ENCODE measurements around the gene CYP27B1. TPM values are rescaled to one million over a fixed set of nuclear protein-coding genes. Genes with fewer than 3 reads are reported as not detected.

CYP27B1 gene
- total RNA-seq, 4 donors from 2014 or later: 1.2 to 4.1 (median 2.0) TPM

DNA sequence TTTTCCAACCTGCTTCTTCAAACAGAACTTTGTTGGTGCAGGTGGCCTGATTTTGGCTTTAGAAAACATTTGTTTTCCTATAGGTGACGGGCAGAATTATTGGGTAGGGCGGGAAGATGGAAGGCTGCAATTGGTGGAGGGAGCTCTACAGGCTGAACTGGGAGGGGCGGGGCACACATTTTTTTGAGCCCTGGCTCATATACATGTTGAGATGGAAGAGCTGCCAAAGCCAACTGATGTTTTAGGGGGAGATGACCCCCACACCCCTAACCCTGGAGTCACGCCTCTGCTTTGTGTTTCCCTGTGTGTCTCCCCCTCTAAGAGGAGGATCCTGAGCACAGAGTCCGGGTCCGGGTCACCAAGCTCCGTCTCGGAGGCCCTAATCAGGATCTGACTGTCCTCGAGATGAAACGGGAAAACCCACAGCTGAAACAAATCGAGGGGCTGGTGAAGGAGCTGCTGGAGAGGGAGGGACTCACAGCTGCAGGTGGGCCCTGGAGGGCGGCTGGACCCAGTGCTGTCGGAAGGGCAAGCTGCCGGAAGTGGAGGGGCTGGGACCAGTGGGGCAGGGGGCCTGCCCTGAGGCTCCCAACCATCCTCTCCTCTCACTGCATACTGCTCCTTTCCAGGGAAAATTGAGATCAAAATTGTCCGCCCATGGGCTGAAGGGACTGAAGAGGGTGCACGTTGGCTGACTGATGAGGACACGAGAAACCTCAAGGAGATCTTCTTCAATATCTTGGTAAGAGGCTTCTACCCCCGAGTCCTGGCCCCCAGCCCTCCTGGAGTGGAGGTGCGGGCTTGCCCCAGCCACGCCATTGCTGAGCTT, 46.9 kb downstream of the CYP27B1 start:
- Histone ChIP-seq H3K36me3 (peaks cover 71% of the 10 kb centered on the region), H3K4me3 (no peak overlapping the region), H3K27ac (no peak overlapping the region), H3K27me3 (no peaks in the 10 kb centered on the region), H3K9me3 (no peaks in the 10 kb centered on the region), H3K4me1 (no peaks in the 10 kb centered on the region)
- no peak for DNase-seq (ENCODE audit: low spot score in 2 of 2)
- 90% methylated on average over 20 of the region's 20 CpGs for WGBS
- TF ChIP-seq EP300 (IDR thresholded peaks at IDR 0.05): no peak

DNA sequence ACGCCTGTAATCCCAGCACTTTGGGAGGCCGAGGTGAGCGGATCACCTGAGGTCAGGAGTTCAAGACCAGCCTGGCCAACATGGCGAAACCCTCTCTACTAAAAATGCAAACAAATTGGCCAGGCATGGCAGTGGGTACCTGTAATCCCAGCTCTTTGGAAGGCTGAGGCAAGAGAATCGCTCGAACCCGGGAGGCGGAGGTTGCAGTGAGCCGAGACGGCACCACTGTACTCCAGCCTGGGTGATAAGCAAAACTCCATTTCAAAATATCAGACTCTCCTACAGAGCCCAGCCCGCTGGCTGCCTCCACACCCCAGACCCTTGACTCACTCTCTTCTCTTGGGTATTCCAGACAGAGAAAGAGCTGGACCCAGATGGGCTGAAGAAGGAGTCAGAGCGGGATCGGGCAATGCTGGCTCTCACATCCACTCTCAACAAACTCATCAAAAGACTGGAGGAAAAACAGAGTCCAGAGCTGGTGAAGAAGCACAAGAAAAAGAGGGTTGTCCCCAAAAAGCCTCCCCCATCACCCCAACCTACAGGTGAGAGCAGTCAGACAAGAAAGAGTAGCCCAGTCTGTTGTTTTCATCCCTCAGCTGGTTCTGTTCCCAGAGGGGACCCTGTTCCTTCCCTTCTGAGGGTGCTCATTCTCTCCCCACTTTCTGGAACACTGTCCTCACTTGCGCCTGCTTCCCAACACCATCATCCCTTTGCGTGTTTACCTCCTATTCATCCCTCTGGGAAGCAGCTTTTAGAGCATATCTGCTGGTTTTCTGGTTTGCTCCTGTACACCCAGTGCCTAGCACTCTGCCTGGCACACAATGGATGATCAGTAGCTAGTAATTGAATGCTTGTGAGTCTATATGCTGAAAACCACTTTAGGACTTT, 48.0 kb downstream of the CYP27B1 start:
- Histone ChIP-seq H3K9me3 (no peaks in the 10 kb centered on the region), H3K4me1 (no peaks in the 10 kb centered on the region), H3K27ac (no peak overlapping the region), H3K4me3 (no peak overlapping the region), H3K36me3 (peaks cover 81% of the 10 kb centered on the region), H3K27me3 (no peaks in the 10 kb centered on the region)
- 96% methylated on average over 15 of the region's 15 CpGs for WGBS
- no peak for TF ChIP-seq POLR2AphosphoS5 (IDR thresholded peaks at IDR 0.05)
- no peak for TF ChIP-seq POLR2A (IDR thresholded peaks at IDR 0.05)
- TF ChIP-seq, protein P1, sequence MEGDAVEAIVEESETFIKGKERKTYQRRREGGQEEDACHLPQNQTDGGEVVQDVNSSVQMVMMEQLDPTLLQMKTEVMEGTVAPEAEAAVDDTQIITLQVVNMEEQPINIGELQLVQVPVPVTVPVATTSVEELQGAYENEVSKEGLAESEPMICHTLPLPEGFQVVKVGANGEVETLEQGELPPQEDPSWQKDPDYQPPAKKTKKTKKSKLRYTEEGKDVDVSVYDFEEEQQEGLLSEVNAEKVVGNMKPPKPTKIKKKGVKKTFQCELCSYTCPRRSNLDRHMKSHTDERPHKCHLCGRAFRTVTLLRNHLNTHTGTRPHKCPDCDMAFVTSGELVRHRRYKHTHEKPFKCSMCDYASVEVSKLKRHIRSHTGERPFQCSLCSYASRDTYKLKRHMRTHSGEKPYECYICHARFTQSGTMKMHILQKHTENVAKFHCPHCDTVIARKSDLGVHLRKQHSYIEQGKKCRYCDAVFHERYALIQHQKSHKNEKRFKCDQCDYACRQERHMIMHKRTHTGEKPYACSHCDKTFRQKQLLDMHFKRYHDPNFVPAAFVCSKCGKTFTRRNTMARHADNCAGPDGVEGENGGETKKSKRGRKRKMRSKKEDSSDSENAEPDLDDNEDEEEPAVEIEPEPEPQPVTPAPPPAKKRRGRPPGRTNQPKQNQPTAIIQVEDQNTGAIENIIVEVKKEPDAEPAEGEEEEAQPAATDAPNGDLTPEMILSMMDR (IDR thresholded peaks at IDR 0.05): no peak
- no peak for TF ChIP-seq EP300 (IDR thresholded peaks at IDR 0.05)
- no peak for DNase-seq (ENCODE audit: low spot score in 2 of 2)

DNA sequence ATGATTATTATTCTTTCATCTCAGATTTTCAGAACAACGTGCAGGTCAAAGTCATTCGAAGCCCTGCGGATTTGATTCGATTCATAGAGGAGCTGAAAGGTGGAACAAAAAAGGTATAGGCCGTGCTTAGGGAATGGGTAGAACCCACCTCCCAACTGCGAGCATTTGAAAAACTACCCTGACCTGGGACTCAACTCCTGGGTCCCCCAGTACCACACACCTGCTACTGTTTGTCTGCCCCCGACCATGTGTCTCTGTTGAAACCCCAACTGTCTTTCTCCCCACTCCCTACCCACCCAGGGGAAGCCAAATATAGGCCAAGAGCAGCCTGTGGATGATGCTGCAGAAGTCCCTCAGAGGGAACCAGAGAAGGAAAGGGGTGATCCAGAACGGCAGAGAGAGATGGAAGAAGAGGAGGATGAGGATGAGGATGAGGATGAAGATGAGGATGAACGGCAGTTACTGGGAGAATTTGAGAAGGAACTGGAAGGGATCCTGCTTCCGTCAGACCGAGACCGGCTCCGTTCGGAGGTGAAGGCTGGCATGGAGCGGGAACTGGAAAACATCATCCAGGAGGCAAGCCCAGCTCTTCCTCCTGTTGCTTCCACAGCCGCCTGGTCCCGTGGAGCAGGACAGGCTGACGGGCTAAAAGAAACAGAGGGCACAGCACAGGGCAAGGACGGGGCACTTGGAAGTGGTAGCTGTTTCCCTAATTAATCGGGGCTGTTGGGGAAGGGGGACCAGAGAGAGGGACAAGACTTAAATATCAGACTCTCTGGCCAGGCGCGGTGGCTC, 48.8 kb downstream of the CYP27B1 start:
- WGBS: 95% methylated on average over 22 of the region's 22 CpGs

DNA sequence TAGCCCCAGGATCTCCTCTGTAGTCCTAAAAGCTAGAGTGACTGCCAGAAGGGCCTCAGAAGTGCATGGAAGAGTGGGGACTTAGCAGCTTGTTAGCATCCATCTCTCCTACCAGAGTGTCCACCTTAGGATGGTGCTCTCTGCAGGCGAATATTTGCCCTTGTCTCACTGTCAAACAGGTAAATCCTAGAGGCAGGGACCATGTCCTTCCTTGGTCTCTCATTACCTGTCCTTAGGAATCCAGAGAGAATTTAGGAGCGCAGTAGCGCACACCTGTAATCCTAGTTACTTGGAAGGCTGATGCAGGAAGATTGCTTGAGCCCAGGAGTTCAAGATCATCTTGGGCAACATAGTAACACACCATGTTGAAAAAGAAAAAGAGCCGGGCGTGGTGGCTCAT, 49.7 kb downstream of the CYP27B1 start:
- no peak overlapping the region for H3K27ac ChIP-seq
- no peaks in the 10 kb centered on the region for H3K9me3 ChIP-seq
- H3K36me3 ChIP-seq: peaks cover 83% of the 10 kb centered on the region
- no peak overlapping the region for H3K4me3 ChIP-seq
- no peak for DNase-seq (ENCODE audit: low spot score in 2 of 2)
- H3K4me1 ChIP-seq: no peaks in the 10 kb centered on the region
- WGBS: 93% methylated on average over 5 of the region's 5 CpGs
- H3K27me3 ChIP-seq: no peaks in the 10 kb centered on the region
- TF ChIP-seq POLR2AphosphoS5 (IDR thresholded peaks at IDR 0.05): no peak
- TF ChIP-seq POLR2A (IDR thresholded peaks at IDR 0.05): no peak
- TF ChIP-seq EP300 (IDR thresholded peaks at IDR 0.05): no peak
- TF ChIP-seq, protein P1 (IDR thresholded peaks at IDR 0.05): no peak

More for the DNA sequence above, 48.8 kb downstream of the CYP27B1 start:
- Histone ChIP-seq H3K27ac (no peak overlapping the region), H3K4me1 (no peaks in the 10 kb centered on the region), H3K9me3 (no peaks in the 10 kb centered on the region), H3K27me3 (no peaks in the 10 kb centered on the region), H3K4me3 (no peak overlapping the region), H3K36me3 (peaks cover 84% of the 10 kb centered on the region)
- TF ChIP-seq EP300 (IDR thresholded peaks at IDR 0.05): no peak
- TF ChIP-seq, protein P1 (IDR thresholded peaks at IDR 0.05): no peak
- no peak for TF ChIP-seq POLR2AphosphoS5 (IDR thresholded peaks at IDR 0.05)
- no peak for DNase-seq (ENCODE audit: low spot score in 2 of 2)

DNA sequence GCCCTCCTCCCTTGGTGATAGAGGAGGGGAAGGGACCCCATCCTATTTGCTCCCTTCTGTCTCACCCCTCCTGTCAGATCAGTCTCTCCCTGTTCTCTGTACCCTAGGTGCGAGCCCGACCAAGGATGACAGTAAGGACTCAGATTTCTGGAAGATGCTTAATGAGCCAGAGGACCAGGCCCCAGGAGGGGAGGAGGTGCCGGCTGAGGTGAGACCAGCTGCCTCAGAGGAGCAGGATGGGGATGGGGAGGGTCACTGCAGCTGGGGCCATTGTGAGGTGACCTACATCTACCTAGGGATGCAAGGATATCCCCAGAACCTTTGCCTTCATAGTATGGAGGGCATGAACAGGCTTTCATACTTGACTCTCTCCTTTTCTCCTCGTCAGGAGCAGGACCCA, 50.6 kb downstream of the CYP27B1 start:
- Histone ChIP-seq H3K36me3 (peaks cover 83% of the 10 kb centered on the region), H3K27ac (no peak overlapping the region), H3K4me1 (no peaks in the 10 kb centered on the region), H3K4me3 (no peak overlapping the region), H3K9me3 (no peaks in the 10 kb centered on the region), H3K27me3 (no peaks in the 10 kb centered on the region)
- DNase-seq (ENCODE audit: low spot score in 2 of 2): no peak
- WGBS: 87% methylated on average over 4 of the region's 4 CpGs
- TF ChIP-seq POLR2A (IDR thresholded peaks at IDR 0.05): no peak
- TF ChIP-seq, protein P1 (IDR thresholded peaks at IDR 0.05): no peak
- TF ChIP-seq POLR2AphosphoS5 (IDR thresholded peaks at IDR 0.05): no peak
- no peak for TF ChIP-seq EP300 (IDR thresholded peaks at IDR 0.05)

Data from suprapubic skin (tissue), 4 donors.